IMR-90 (cell line): ENCODE measurements around the gene LOXL3.

Experiments used
- CTCF ChIP-seq: conservative IDR thresholded peaks from 2 replicates; pipeline ENCODE4 v1.5.1; 2012; ENCODE audit warnings: mild to moderate bottlenecking, low read depth, low read length, improper control_type of control experiment
- ELK1 ChIP-seq: fragments of 150-350 bp; IDR thresholded peaks from 2 replicates; pipeline ENCODE4 v1.6.1; 2016; ENCODE audit warnings: low read depth, mild to moderate bottlenecking, low read length, moderate library complexity, borderline replicate concordance
- MXI1 ChIP-seq: IDR thresholded peaks from 2 replicates; pipeline ENCODE4 v1.6.1; 2012; ENCODE audit warnings: low read depth, mild to moderate bottlenecking, low read length, moderate library complexity, borderline replicate concordance
- NFE2L2 ChIP-seq: fragments of 150-350 bp; IDR thresholded peaks from 2 replicates; pipeline ENCODE4 v1.6.1; 2016; ENCODE audit warnings: low read depth, mild to moderate bottlenecking, low read length
- POLR2A ChIP-seq: IDR thresholded peaks from 2 replicates; pipeline ENCODE4 v1.6.1; 2012; ENCODE audit warnings: mild to moderate bottlenecking, low read depth, low read length
- RFX5 ChIP-seq: IDR thresholded peaks from 2 replicates; pipeline ENCODE4 v1.8.0; 2012; ENCODE audit warnings: low read depth, mild to moderate bottlenecking, low read length, moderate library complexity
- SMC3 ChIP-seq: fragments of 150-350 bp; IDR thresholded peaks from 2 replicates; pipeline ENCODE4 v1.6.1; 2016; ENCODE audit warnings: low read depth, mild to moderate bottlenecking, antibody characterized with exemption, low read length, moderate library complexity

- TF ChIP-seq POLR2A: no peak
- TF ChIP-seq CTCF: no peak
- TF ChIP-seq NFE2L2: no peak
- no peak for TF ChIP-seq SMC3
- TF ChIP-seq ELK1: no peak
- TF ChIP-seq MXI1: no peak
- no peak for TF ChIP-seq RFX5
Measured at GRCh38 chr2:74562126-74562775, 8.5 kb upstream of the LOXL3 start.
